GDM1 (cell line): ENCODE data around the gene NBPF20.
"Not testable (repeated sequence)": the region's sequence is repeated elsewhere in the genome, so short reads cannot be mapped to it uniquely, and the experiment has no call there.

ENCODE experiments used
- DNase-seq: peaks from one replicate; lab custom pipeline; 2025; lab: John Stamatoyannopoulos, UW

NBPF20 gene

DNA sequence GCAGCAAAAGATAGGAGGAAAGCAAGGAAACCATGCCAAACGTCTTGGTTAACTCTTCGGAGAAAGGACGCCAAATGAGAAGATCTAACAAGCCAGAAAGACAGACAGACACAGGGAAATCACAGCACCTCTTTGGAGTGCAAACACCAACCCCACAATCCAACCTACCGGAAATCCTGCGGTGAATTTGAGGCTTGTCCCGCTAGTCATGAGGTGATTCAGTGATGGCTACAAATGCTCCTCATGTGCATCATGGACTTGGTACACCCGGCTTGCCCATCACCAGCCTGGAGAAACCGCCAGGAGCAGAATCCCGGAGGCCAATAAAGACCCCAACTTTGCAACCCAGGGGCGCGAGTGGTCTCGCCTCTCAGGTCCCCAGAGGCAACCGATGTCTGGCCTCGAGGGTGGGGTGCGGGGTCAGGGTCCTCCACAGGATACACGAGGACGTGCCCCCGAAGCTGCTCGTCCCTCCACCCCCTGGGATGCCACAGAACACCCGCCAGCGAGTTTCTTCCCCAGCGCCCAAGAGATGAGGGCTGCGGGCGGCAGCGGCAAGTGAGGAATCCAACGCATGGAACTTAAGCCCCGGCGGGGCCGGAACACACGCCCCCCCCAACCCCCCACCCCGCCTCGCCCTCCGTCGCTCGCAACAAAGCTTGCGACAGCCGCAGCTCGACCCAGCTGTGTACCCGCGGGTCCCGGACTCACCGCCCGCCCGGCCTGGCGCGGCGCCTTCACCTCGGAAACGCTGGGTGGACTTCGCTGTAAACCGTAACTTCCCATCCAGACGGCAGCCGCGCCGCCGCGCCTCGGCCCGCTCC lies 579 bp downstream of the NBPF20 start:
- DNase-seq = not testable (repeated sequence)

DNA sequence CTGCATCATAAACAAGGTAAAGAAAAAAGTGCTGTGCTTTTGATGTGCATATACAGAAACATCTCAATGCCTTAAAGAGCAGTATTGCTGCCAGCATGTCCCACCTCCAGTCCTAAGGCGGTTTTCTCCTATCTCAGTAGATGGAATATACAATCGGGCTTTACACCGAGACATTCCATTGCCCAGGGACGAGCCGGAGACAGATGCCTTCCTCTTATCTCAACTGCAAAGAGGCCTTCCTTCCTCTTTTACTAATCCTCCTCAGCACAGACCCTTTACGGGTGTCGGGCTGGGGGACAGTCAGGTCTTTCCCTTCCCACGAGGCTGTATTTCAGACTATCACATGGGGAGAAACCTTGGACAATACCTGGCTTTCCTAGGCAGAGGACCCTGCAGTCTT lies 10.3 kb downstream of the NBPF20 start:
- DNase-seq = not testable (repeated sequence)

DNA sequence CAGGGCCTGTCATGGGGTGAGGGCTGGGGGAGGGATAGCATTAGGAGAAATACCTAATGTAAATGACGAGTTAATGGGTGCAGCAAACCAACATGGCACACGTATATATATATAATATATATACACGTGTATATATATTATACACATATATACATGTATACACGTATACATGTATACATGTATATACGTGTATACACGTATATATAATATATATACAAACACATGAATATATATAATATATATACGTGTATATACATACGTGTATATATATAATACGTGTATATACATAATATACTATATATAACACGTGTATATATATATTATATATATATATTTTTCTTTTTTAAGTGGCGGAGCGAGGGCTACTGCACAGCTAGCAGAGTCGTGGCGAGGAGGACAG lies 18.1 kb downstream of the NBPF20 start:
- not testable (repeated sequence) for DNase-seq

DNA sequence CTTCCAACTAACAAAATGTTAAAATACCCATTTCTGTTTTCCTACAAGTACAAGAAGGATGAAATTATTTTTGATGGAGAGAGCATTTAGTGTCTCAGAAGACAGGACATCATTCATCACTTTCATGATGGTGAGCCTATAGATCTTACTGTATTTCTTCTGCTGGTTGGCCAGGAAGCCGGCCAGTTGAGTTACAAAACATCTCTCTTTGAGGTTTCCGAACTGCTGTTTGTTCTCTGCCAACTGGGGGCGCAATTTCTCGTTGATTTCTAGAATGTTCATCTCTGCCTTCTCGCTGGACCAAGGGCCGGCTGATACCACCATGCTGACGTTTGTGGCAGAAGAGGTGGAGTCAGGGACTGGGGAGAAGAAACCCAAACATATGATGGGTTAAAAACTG lies 20.5 kb downstream of the NBPF20 start:
- not testable (repeated sequence) for DNase-seq

DNA sequence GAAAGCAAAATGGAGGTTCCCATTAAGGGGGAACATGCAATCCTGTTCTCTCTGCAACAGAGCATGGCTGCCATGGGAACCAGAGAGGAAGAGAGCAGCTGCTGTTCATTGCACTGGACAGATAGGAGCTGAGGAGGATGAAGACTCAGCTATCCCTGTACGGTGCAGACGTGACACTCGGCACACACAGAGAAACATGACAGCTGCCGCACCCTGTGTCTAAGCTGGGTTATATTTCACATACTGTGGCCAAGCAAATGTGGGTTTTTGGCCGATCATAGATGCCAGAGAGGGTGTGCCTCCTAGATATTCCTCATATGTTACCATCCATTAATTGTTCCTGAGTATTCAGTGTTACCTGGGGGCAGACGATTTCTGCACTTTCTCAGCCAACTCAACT lies 24.7 kb downstream of the NBPF20 start:
- not testable (repeated sequence) for DNase-seq
